HepG2 (cell line): ENCODE results near the gene ZFAND2B. TPM values are rescaled to one million over a fixed set of nuclear protein-coding genes. Genes with fewer than 3 reads are reported as not detected.

Experiments
- FIP1L1 ChIP-seq: fragments of 200-400 bp; formaldehyde crosslinking; IDR thresholded peaks from 2 replicates; pipeline ENCODE4 v1.6.1; 2018; ENCODE audit warnings: low read depth, mild to moderate bottlenecking, low read length, moderate library complexity, borderline replicate concordance; ENCODE audit not compliant: insufficient read depth
- FOSL2 ChIP-seq: sonication (generic); formaldehyde crosslinking; IDR thresholded peaks from 2 replicates; pipeline ENCODE4 v1.4.0; 2020; ENCODE audit warnings: missing genetic modification reagents
- HOXA3 ChIP-seq: sonication (generic); formaldehyde crosslinking; IDR thresholded peaks from 2 replicates; pipeline ENCODE4 v1.5.0; 2020; ENCODE audit warnings: missing genetic modification reagents
- KDM6A ChIP-seq: IDR thresholded peaks from 2 replicates; pipeline ENCODE4 v1.6.1; 2016; ENCODE audit warnings: low read depth
- KLF6 ChIP-seq: IDR thresholded peaks from 2 replicates; pipeline ENCODE4 v1.8.0; 2016; ENCODE audit warnings: missing biosample characterization, missing genetic modification reagents
- LCORL ChIP-seq, 2 experiments: fragments of 450-650 bp in 1 of 2; sonication (generic) in 1 of 2; formaldehyde crosslinking in 1 of 2; IDR thresholded peaks; 2 replicates each; pipeline versions ENCODE4 v1.5.0 to v1.6.1; 2017 to 2020; ENCODE audit warnings: antibody characterized with exemption in 1 of 2, missing genetic modification reagents in 1 of 2
- MEF2D ChIP-seq: sonication (generic); formaldehyde crosslinking; IDR thresholded peaks from 2 replicates; pipeline ENCODE4 v1.5.1; 2020; ENCODE audit warnings: mild to moderate bottlenecking, missing genetic modification reagents
- MZF1 ChIP-seq: sonication (generic); formaldehyde crosslinking; IDR thresholded peaks from 2 replicates; pipeline ENCODE4 v1.8.1; 2023; ENCODE audit warnings: mild to moderate bottlenecking, missing genetic modification reagents, borderline replicate concordance
- NR2F2 ChIP-seq: IDR thresholded peaks from 2 replicates; pipeline ENCODE4 v1.6.1; 2012; ENCODE audit warnings: low read depth, inconsistent platforms, borderline replicate concordance
- RBAK ChIP-seq: sonication (generic); formaldehyde crosslinking; IDR thresholded peaks from 2 replicates; pipeline ENCODE4 v1.5.1; 2020; ENCODE audit warnings: mild to moderate bottlenecking, missing genetic modification reagents
- RXRB ChIP-seq: IDR thresholded peaks from 2 replicates; pipeline ENCODE4 v1.6.1; 2016; ENCODE audit warnings: borderline replicate concordance, missing genetic modification reagents, missing compliant biosample characterization
- ZNF101 ChIP-seq: sonication (generic); formaldehyde crosslinking; IDR thresholded peaks from 2 replicates; pipeline ENCODE4 v1.4.0; 2020; ENCODE audit warnings: mild to moderate bottlenecking, low read depth, missing genetic modification reagents, borderline replicate concordance
- ZNF383 ChIP-seq: sonication (generic); formaldehyde crosslinking; IDR thresholded peaks from 2 replicates; pipeline ENCODE4 v1.4.0; 2020; ENCODE audit warnings: missing genetic modification reagents, mild to moderate bottlenecking, borderline replicate concordance
- polyA plus RNA-seq, 8 experiments: library from polyadenylated mRNA; depleted of rRNA in 3 of 8; stranded (reverse) in 7 of 8; unstranded in 1 of 8; fragments of >200 nt; fragmentation: Illumina TruSeq in 4 of 8; extraction: Trizol in 4 of 8; gene quantifications; 2 replicates each; pipeline versions ENCODE4 v1.2.1 to v1.2.3, GENCODE V29; 2011 to 2016; ENCODE audit warnings: low read depth in 4 of 8, missing spikeins in 1 of 8, mixed read lengths in 1 of 8; ENCODE audit not compliant: insufficient read depth in 1 of 8
- total RNA-seq, 5 experiments: library from RNA; depleted of rRNA; stranded (reverse); fragments of >200 nt; fragmentation: Illumina TruSeq; extraction: Trizol; gene quantifications; 2 replicates each; pipeline ENCODE4 v1.2.3, GENCODE V29; 2016; ENCODE audit warnings: low read depth in 1 of 5
- TF ChIP-seq, protein P1 (sequence below), 2 experiments: sonication (generic) in 1 of 2; formaldehyde crosslinking in 1 of 2; IDR thresholded peaks; 2 replicates each; pipeline versions ENCODE4 v1.4.0 to v1.6.1; 2016 to 2020; ENCODE audit warnings: borderline replicate concordance in 1 of 2, low read depth in 1 of 2, mild to moderate bottlenecking in 1 of 2, missing genetic modification reagents in 1 of 2
- TF ChIP-seq, protein P2 (sequence below): sonication (generic); formaldehyde crosslinking; IDR thresholded peaks from 2 replicates; pipeline ENCODE4 v1.4.0; 2020; ENCODE audit warnings: low read depth, mild to moderate bottlenecking, missing genetic modification reagents
- TF ChIP-seq, protein P3 (sequence below): sonication (generic); formaldehyde crosslinking; IDR thresholded peaks from 2 replicates; pipeline ENCODE4 v1.8.0; 2022; ENCODE audit warnings: low read depth, missing genetic modification reagents
- TF ChIP-seq, protein P4 (sequence below): sonication (generic); formaldehyde crosslinking; IDR thresholded peaks from 2 replicates; pipeline ENCODE4 v1.8.1; 2023; ENCODE audit warnings: mild to moderate bottlenecking, missing genetic modification reagents

ZFAND2B gene
- total and polyA plus RNA-seq, 2 of the 13 experiments (the other 11 are each of a cell fraction or from before 2014, with no cell fraction given): 53.3 to 115 TPM

DNA sequence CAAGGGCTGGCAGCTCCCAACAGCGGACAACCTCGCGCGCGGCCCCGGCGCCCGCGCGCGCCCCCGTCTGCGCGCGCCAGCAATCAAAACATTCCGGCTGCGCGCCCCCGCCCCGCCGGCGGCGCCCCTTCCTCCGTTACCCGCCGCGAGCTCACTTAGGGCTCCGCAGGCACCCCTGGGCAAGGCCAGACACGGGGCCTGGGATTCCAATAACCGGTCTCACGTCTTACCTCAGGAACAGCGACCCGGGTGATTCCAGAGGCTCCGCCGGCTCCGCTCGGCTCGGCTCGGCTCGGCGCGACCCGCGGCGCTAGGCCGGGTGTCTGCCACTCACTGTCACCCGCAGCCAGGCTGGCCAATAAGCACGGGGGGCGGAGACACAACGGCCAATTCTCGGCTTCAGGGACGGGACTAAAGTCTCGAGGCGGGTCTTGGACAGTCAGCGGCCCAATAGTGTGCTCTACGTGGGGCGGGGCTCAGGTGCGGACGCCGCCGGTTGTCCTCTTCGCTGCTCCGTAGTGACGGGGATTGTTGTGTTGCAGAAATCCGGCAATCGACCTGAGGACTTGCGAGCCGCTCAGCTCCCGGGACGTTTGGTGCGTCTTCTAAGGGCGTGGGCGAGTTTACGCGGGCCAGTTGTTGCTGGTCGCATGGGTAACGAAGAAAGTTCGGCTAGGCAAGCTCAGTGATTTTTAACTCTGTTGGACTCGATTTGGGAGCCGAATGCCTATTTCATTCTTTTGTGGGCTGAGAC lies 22.9 kb downstream of the ZFAND2B start, which contains the start of the genes ANKZF1 and ATG9A (continued):
- TF ChIP-seq MZF1 (CRISPR knock-in tag) (peak; percentile 16; the same call in 1 of the 2 replicates), ZNF383 (CRISPR knock-in tag) (no peak), ZNF101 (CRISPR knock-in tag) (no peak), KLF6 (CRISPR knock-in tag) (peak; percentile 57; the same call in 1 of the 2 replicates), HOXA3 (peak; percentile 80), FOSL2 (CRISPR knock-in tag) (peak; percentile 64), RXRB (no peak), KDM6A (CRISPR knock-in tag) (no peak), LCORL (IDR thresholded peaks at IDR 0.05) (no peak), LCORL (CRISPR knock-in tag; IDR thresholded peaks at IDR 0.05) (no peak; the same call in none of the 2 replicates), FIP1L1 (no peak), MEF2D (CRISPR knock-in tag) (peak; percentile 80; the same call in 1 of the 2 replicates), NR2F2 (no peak), RBAK (CRISPR knock-in tag) (no peak)
- TF ChIP-seq, protein P1, sequence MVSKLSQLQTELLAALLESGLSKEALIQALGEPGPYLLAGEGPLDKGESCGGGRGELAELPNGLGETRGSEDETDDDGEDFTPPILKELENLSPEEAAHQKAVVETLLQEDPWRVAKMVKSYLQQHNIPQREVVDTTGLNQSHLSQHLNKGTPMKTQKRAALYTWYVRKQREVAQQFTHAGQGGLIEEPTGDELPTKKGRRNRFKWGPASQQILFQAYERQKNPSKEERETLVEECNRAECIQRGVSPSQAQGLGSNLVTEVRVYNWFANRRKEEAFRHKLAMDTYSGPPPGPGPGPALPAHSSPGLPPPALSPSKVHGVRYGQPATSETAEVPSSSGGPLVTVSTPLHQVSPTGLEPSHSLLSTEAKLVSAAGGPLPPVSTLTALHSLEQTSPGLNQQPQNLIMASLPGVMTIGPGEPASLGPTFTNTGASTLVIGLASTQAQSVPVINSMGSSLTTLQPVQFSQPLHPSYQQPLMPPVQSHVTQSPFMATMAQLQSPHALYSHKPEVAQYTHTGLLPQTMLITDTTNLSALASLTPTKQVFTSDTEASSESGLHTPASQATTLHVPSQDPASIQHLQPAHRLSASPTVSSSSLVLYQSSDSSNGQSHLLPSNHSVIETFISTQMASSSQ (IDR thresholded peaks at IDR 0.05; ENCODE audit: low read depth): no peak
- TF ChIP-seq, protein P1 (CRISPR knock-in tag; IDR thresholded peaks at IDR 0.05; ENCODE audit: borderline replicate concordance): peak; percentile 18; the same call in 1 of the 2 replicates
- TF ChIP-seq, protein P2, sequence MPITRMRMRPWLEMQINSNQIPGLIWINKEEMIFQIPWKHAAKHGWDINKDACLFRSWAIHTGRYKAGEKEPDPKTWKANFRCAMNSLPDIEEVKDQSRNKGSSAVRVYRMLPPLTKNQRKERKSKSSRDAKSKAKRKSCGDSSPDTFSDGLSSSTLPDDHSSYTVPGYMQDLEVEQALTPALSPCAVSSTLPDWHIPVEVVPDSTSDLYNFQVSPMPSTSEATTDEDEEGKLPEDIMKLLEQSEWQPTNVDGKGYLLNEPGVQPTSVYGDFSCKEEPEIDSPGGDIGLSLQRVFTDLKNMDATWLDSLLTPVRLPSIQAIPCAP (CRISPR knock-in tag): no peak
- TF ChIP-seq, protein P3, sequence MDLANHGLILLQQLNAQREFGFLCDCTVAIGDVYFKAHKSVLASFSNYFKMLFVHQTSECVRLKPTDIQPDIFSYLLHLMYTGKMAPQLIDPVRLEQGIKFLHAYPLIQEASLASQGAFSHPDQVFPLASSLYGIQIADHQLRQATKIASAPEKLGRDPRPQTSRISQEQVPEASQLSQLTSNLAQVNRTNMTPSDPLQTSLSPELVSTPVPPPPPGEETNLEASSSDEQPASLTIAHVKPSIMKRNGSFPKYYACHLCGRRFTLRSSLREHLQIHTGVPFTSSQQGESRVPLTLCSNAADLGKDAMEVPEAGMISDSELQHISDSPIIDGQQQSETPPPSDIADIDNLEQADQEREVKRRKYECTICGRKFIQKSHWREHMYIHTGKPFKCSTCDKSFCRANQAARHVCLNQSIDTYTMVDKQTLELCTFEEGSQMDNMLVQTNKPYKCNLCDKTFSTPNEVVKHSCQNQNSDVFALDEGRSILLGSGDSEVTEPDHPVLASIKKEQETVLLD (CRISPR knock-in tag): no peak
- TF ChIP-seq, protein P4, sequence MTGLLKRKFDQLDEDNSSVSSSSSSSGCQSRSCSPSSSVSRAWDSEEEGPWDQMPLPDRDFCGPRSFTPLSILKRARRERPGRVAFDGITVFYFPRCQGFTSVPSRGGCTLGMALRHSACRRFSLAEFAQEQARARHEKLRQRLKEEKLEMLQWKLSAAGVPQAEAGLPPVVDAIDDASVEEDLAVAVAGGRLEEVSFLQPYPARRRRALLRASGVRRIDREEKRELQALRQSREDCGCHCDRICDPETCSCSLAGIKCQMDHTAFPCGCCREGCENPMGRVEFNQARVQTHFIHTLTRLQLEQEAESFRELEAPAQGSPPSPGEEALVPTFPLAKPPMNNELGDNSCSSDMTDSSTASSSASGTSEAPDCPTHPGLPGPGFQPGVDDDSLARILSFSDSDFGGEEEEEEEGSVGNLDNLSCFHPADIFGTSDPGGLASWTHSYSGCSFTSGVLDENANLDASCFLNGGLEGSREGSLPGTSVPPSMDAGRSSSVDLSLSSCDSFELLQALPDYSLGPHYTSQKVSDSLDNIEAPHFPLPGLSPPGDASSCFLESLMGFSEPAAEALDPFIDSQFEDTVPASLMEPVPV (CRISPR knock-in tag): peak; percentile 81; the same call in 1 of the 2 replicates
